NCI-H1930 (cell line): ENCODE measurements around the gene HOXD4.

Experiments used
- DNase-seq, 2 experiments: peaks; one replicate each; lab custom pipeline; 2025; lab: John Stamatoyannopoulos, UW

Gene HOXD4

DNA sequence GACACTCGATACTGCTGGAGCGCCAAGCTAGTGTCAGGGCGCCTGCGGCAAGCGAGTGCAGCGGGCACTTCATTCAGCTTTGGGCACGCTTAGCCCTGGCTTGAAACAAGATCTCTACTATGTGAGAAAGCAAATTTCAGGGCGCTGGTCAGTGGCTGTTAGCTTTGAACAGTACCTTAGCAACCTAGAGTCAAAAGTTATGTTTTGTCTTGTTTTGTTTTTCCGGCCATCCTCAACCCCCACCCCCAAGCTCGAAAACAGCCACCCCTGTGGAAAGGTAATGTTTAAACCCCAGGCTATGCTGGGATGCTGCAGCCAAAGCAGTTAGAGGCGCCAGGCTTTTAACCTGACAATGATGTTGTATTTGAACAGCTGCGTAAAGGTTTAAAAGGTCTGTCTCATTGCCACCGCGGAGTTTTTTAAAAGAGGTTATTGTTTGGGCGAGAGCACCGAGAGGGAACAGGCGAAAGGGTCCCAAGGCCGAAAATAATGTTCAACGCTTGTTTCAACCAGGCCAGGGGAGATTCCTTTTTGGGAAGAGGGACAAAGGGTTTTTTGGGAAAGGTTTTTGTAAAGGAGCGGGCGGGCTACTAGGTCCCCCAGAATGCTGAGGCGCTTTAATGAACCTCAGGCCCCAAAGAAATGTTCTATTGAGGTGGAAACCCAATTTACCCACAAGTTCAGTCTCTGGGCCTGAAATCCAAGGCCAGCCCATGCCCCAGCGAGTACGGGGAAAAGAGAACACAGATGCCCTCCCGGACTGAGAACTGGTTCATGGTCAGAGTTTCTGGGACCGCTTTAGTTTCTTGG, 37.0 kb upstream of the HOXD4 start:
- peak; percentile 85 to 89 for DNase-seq

- no peak for DNase-seq
Observed at GRCh38 chr2:176114930-176115625, 36.3 kb upstream of the HOXD4 start.

GRCh38 chr2:176115883-176116813, 35.2 kb upstream of the HOXD4 start, which contains the start of gene HOXD10:
Gene HOXD10 (plus strand): TSS chr2:176116778. CDS start chr2:176116834, 56 bp downstream.
- DNase-seq, result peak; percentile 77 to 85

DNA sequence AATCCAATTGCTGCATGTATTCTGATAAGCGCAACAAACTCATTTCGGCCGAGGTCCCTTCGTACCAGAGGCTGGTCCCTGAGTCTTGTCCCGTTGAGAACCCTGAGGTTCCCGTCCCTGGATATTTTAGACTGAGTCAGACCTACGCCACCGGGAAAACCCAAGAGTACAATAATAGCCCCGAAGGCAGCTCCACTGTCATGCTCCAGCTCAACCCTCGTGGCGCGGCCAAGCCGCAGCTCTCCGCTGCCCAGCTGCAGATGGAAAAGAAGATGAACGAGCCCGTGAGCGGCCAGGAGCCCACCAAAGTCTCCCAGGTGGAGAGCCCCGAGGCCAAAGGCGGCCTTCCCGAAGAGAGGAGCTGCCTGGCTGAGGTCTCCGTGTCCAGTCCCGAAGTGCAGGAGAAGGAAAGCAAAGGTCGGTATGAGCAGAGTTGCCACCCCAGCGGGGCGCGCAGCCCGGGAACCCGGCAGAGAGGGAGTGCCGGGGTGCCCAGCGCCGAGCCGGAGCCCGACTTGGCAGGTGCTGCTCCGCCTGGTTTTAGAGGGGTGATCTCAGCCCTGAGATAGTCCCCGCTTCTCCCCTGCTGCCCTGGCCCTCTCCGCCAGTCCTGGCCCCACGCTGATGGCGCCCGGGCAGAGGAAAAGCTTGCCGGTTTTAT, 34.1 kb upstream of the HOXD4 start:
- no peak for DNase-seq

DNA sequence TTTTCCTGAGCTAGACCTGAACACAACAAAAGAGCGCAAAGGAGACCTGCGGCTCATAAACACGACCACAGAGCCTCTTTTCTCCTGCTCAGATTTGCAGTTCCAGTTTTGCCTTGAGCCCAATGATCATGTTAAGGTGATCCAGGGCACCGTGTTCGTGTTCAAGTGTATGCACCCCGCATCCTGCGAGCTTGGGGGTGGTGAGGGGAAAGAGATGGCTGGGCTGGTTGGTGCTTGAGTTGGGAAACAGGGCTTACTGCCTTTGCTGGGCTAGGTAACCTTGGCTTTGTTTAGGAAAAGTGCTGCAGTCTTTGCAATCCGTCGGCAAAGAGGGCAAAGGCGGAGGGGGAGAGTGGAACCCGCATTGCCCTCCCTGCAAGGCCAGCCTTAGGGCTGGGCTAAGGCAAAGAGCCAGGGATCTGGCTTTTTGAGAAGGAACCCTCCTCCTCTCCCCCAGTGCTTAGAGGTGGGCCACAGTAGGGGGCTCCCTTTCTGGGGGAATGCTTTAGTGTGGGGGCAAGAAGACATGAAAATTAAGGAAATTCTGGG, 33.5 kb upstream of the HOXD4 start:
- no peak for DNase-seq

DNA sequence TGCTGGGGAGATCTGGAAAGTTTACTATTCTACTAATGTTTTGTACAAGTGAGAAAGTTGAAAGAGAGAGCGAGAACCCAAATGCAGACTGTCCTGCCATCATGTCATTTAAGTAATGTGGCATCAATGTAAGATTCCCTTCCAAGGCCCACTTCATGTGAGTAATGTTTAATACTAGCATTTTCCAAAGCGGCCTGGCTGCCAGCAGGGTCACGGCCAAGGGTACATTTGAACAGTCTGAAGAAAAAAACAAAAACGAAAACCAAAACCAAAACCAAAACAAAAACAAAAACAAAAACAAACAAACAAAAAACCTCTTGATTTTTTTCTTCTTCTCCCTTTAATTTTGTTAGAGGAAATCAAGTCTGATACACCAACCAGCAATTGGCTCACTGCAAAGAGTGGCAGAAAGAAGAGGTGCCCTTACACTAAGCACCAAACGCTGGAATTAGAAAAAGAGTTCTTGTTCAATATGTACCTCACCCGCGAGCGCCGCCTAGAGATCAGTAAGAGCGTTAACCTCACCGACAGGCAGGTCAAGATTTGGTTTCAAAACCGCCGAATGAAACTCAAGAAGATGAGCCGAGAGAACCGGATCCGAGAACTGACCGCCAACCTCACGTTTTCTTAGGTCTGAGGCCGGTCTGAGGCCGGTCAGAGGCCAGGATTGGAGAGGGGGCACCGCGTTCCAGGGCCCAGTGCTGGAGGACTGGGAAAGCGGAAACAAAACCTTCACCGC, 32.6 kb upstream of the HOXD4 start:
- DNase-seq, result no peak

DNA sequence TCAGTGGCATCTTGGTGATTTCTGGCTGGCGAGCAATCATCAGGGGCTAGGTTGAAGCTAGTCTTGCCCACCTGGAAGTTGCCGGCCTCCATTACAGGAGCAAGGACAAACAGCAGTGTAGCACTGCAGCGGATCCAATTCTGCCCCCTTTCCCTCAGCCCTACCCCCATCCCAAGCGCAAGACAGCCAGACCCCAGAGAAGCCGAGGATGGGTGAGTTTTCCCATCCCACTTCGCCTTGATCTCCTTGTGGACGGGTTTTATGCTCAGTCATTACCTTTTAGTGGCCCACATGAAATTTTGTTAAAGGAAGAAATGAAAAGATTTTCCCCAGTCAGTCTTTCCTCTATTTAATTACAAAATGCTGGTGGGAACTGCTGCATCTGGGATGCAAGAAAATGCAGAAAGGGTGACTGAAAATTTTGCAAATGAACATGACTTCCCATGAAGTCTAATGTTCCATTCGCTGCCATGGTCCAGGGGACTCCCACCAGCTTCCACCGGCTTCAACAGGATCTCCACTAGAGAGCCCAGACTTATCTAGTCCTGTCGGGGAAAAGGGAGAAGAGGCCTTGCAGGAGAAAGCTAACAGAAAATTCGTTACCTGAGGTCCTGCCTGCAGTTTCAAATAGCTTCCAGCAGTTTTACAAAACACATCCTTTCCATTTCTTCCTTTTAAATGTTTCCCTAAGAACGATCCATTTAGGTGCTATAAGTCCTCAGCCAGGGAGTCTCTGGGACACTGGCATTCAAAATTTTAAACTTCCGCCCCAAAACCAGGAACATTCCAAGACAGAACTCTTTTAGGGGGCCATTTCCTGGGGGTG, 30.8 kb upstream of the HOXD4 start:
- DNase-seq, result no peak

- DNase-seq, result no peak
Observed at GRCh38 chr2:176121190-176122051, 29.9 kb upstream of the HOXD4 start.

- DNase-seq, result peak in 1 of 2 experiments; percentile 68
Observed at GRCh38 chr2:176122052-176122682, 29.2 kb upstream of the HOXD4 start.

- DNase-seq, result peak in 1 of 2 experiments; percentile 40
Observed at GRCh38 chr2:176122683-176123410, 28.5 kb upstream of the HOXD4 start, which contains the start of gene HOXD9. Gene HOXD9 (plus strand): TSS chr2:176122719. CDS start chr2:176122769, 50 bp downstream.

GRCh38 chr2:176123411-176124109, 27.8 kb upstream of the HOXD4 start:
- DNase-seq, result no peak

DNA sequence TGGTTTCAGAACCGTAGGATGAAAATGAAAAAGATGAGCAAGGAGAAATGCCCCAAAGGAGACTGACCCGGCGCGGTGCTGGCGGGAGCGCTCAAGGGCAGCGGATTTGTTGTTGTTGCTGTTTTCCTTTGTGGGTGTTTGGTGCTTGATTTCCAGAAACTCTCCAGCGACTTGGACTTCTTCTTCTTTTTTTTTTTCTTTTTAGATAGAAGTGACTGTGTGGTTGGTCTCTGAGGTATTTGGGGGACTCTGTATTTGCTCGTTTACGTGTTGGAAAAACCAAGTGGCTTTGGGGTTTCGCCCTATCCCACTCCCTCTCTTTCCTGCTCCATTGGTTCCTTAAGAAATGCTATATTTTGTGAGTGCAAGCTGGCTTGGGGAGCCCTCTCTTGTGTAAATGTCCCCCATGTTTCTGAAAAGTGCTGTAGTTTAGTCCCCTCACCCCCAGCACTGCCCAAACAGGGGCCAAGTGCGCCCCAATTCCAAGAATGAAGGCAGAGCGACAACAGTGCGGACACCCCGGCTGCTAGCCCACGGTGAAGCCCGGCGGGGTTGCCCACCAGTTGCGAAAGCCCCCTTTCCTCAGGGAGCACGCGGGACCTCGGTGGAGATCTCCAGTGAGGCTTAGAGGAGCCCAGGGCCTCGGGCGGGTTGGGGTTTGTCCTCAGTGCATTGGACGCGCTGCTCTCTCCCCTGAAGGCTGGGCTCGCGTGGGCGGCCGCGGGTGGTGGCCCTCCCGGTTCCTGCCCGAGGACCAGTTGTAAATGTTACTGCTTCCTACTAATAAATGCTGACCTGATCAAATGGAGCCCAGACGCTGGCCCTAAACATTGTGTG, 27.0 kb upstream of the HOXD4 start:
- no peak for DNase-seq

DNA sequence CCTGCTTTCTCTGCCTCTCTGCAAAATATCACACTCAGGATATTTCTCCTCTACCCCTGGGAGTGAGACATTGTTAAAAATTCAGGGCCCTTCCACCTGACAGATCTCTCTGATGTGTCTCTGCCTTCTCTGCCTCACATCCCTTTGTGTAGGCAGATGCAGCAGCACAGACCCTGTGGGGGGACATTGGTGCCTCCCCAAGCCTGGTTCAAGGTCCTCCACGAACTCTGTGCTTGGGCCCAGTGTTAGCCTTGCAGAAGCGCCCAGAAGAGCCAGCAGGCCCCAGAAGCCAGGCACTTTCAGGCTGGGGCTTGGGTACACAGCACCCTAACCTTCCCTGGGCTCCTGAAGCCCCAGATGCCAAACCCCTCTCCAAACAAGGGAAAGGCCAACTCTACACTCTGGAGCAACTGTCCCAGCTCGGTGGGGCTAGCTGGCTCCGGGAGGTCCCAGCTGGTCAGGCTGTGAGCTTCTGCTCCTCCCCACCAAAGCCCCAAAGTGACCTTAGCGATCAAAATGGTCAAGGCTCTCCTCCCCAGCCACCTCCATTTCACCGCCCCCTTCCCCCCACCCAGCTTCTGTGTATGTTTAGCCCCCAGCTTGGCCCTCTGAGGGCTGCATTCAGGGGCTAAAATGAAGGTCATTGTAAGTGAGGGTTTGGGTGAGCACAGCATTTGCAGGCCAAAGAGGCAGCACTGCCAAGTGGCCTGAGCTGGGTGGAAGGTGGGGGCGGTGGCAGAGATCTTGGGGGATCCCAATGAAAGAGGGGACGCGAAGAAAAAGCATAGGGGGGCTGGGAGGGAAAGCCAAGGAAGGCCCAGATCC, 26.2 kb upstream of the HOXD4 start:
- DNase-seq, result no peak

DNA sequence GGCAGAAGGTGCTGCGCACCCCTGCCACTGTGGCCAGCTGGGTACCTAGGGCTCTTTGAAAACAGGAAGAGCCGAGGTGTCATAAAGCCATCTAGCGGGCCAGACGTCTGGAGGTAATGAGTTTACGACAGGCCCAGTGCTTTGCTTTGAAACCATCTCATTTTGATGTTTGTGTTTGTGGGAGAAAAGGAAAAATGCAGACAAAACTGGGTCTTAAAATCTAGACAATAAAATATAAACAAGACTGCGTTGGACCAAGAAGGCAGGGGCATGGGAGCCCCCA, 25.6 kb upstream of the HOXD4 start:
- DNase-seq, result peak in 1 of 2 experiments; percentile 54
